ENCODE measurements around the gene CD96. TPM values are rescaled to one million over a fixed set of nuclear protein-coding genes. Genes with fewer than 3 reads are reported as not detected.
A peak's percentile ranks its signal among the peaks of the same experiment; 100 is the strongest.

CD96 gene
- total RNA-seq, 1 experiment from 2014 or later: not detected

GRCh38 chr3:111615880-111616279 lies 73.9 kb downstream of the CD96 start:
- intact Hi-C loops (cut with micrococcal nuclease): loop anchor here (1.0 kb wide), 1 partner anchor 38 kb away; no protein-coding TSS in a partner anchor
- H3K9me2 ChIP-seq (replicated peaks; ENCODE audit: low read length): no peaks in the 10 kb centered on the region
- POLR2A ChIA-PET (ENCODE audit: unreplicated experiment): no interaction called here
- no peak overlapping the region for H2AFZ ChIP-seq (ENCODE audit: low read length)
- H3K9me3 ChIP-seq (ENCODE audit: low read length): no peaks in the 10 kb centered on the region
- no peak overlapping the region for H3K27ac ChIP-seq (ENCODE audit: low read length)
- no peak overlapping the region for H3K4me3 ChIP-seq (ENCODE audit: low read length)
- DNase-seq: no peak
- no peak for ATAC-seq
- H3K27me3 ChIP-seq (ENCODE audit: low read length): no peaks in the 10 kb centered on the region
- no peak overlapping the region for H3K9ac ChIP-seq (ENCODE audit: low read length)
- no peaks in the 10 kb centered on the region for H3K36me3 ChIP-seq (ENCODE audit: low read depth, low read length)
- H3K4me2 ChIP-seq (ENCODE audit: low read length): no peak overlapping the region
- peaks cover 20% of the 10 kb centered on the region for H3K4me1 ChIP-seq (ENCODE audit: insufficient read depth, low read length)
- no TSS peak for BruUV-seq (replicated peaks)
- H4K20me1 ChIP-seq (ENCODE audit: low read length): no peaks in the 10 kb centered on the region
- CTCF ChIA-PET: no interaction called here
- H3F3A ChIP-seq (ENCODE audit: low read length, unreplicated experiment): no peaks in the 10 kb centered on the region
- TF ChIP-seq EZH2phosphoT487 (IDR thresholded peaks at IDR 0.05; ENCODE audit: borderline replicate concordance, low read length) (no peak), CTCF (conservative IDR thresholded peaks at IDR 0.05; ENCODE audit: low read depth, low read length) (no peak), EZH2 (IDR thresholded peaks at IDR 0.05; ENCODE audit: low read length, unreplicated experiment) (no peak)
- no peaks in the 10 kb centered on the region for H3K79me2 ChIP-seq (ENCODE audit: low read length)

GRCh38 chr3:111616417-111617105 lies 74.6 kb downstream of the CD96 start:
- BruUV-seq (replicated peaks): no TSS peak
- Histone ChIP-seq H3K9ac (ENCODE audit: low read length) (no peak overlapping the region), H3K79me2 (ENCODE audit: low read length) (no peaks in the 10 kb centered on the region), H3K4me3 (ENCODE audit: low read length) (no peak overlapping the region), H4K20me1 (ENCODE audit: low read length) (no peaks in the 10 kb centered on the region), H2AFZ (ENCODE audit: low read length) (no peak overlapping the region), H3K36me3 (ENCODE audit: low read depth, low read length) (no peaks in the 10 kb centered on the region), H3K9me2 (replicated peaks; ENCODE audit: low read length) (no peaks in the 10 kb centered on the region), H3K4me1 (ENCODE audit: insufficient read depth, low read length) (peaks cover 20% of the 10 kb centered on the region), H3K27ac (ENCODE audit: low read length) (no peak overlapping the region), H3K9me3 (ENCODE audit: low read length) (no peaks in the 10 kb centered on the region), H3K27me3 (ENCODE audit: low read length) (no peaks in the 10 kb centered on the region), H3K4me2 (ENCODE audit: low read length) (no peak overlapping the region), H3F3A (ENCODE audit: low read length, unreplicated experiment) (no peaks in the 10 kb centered on the region)
- intact Hi-C loops (cut with micrococcal nuclease): loop anchor here (1.0 kb wide), 1 partner anchor 38 kb away; no protein-coding TSS in a partner anchor
- ATAC-seq: peak; percentile 12; the same call in 1 of the 2 replicates
- peak; percentile 62 for DNase-seq
- CTCF ChIA-PET: interaction anchor here (0.6 kb wide), 1 partner anchor 39 kb away, joined by 4 read pairs; no protein-coding TSS in a partner anchor
- TF ChIP-seq CTCF (conservative IDR thresholded peaks at IDR 0.05; ENCODE audit: low read depth, low read length) (peak; percentile 58), EZH2phosphoT487 (IDR thresholded peaks at IDR 0.05; ENCODE audit: borderline replicate concordance, low read length) (no peak)
- POLR2A ChIA-PET (ENCODE audit: unreplicated experiment): no interaction called here

- Histone ChIP-seq H3F3A (ENCODE audit: low read length, unreplicated experiment) (no peaks in the 10 kb centered on the region), H3K9ac (ENCODE audit: low read length) (no peak overlapping the region), H3K79me2 (ENCODE audit: low read length) (no peaks in the 10 kb centered on the region), H3K9me3 (ENCODE audit: low read length) (no peaks in the 10 kb centered on the region), H3K4me3 (ENCODE audit: low read length) (no peak overlapping the region), H3K27me3 (ENCODE audit: low read length) (no peaks in the 10 kb centered on the region), H3K27ac (ENCODE audit: low read length) (no peak overlapping the region; the same call in 1 of the 2 replicates), H2AFZ (ENCODE audit: low read length) (no peak overlapping the region), H3K9me2 (replicated peaks; ENCODE audit: low read length) (no peaks in the 10 kb centered on the region), H3K36me3 (ENCODE audit: low read depth, low read length) (no peaks in the 10 kb centered on the region), H3K4me2 (ENCODE audit: low read length) (no peak overlapping the region), H4K20me1 (ENCODE audit: low read length) (no peaks in the 10 kb centered on the region), H3K4me1 (ENCODE audit: insufficient read depth, low read length) (peaks cover 20% of the 10 kb centered on the region)
- TF ChIP-seq CTCF (conservative IDR thresholded peaks at IDR 0.05; ENCODE audit: low read depth, low read length): no peak
- TF ChIP-seq EZH2phosphoT487 (IDR thresholded peaks at IDR 0.05; ENCODE audit: borderline replicate concordance, low read length): no peak
- no peak for TF ChIP-seq EZH2 (IDR thresholded peaks at IDR 0.05; ENCODE audit: low read length, unreplicated experiment)
- intact Hi-C loops (cut with micrococcal nuclease): no loop called here
- DNase-seq (no peak), ATAC-seq (no peak)
- ChIA-PET CTCF (no interaction called here), POLR2A (ENCODE audit: unreplicated experiment) (no interaction called here)
- no TSS peak for BruUV-seq (replicated peaks)
These were observed 75.4 kb downstream of the CD96 start for GRCh38 chr3:111617406-111617805.
